ENCODE results near the gene NFKBIB.

- TF ChIP-seq JUN (IDR thresholded peaks at IDR 0.05): no peak
- TF ChIP-seq KDM1A (IDR thresholded peaks at IDR 0.05; ENCODE audit: low read depth): no peak
- TF ChIP-seq CTCF (IDR thresholded peaks at IDR 0.05): no peak
- TF ChIP-seq POLR2A (IDR thresholded peaks at IDR 0.05; ENCODE audit: low read length): no peak
- no peak for TF ChIP-seq SREBF2 (IDR thresholded peaks at IDR 0.05)
- no peak for TF ChIP-seq JUNB (IDR thresholded peaks at IDR 0.05)
- no peak for TF ChIP-seq CEBPB (IDR thresholded peaks at IDR 0.05)
- no peak for TF ChIP-seq BHLHE40 (IDR thresholded peaks at IDR 0.05; ENCODE audit: low read depth, low read length)
- no peak for TF ChIP-seq ELK1 (IDR thresholded peaks at IDR 0.05; ENCODE audit: low read depth, low read length)
- no peak for TF ChIP-seq CHD4 (IDR thresholded peaks at IDR 0.05; ENCODE audit: borderline replicate concordance)
Measured at GRCh38 chr19:38953677-38954076, 53.9 kb downstream of the NFKBIB start.

Measured in A549 (cell line).